GM12872 (cell line): Measurements from ENCODE around the gene RDH14.

Source experiments
- CTCF ChIP-seq: IDR thresholded peaks from 3 replicates; pipeline ENCODE4 v1.5.1; 2011; ENCODE audit warnings: low read depth, mild to moderate bottlenecking, low read length, moderate library complexity; ENCODE audit not compliant: insufficient read depth

RDH14 gene

DNA sequence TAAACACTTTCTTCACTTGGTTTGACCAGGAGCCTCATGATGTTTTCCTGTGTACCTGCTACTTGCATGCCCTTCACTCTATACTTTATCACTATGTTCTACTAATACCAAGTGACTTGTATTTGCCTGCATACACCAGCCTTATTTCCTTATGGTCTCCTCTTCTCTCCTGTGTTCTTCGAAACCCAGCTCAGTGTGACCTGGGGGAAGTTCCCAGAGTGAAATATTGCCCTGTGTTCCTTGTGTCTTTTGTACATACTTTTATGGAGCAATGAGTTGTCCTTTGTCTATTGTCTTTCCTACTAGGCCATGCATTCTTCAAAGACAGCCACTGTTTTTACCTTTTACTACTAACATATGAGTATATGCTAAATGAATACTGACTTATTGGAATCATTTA, 28.3 kb upstream of the RDH14 start:
- TF ChIP-seq CTCF: no peak

DNA sequence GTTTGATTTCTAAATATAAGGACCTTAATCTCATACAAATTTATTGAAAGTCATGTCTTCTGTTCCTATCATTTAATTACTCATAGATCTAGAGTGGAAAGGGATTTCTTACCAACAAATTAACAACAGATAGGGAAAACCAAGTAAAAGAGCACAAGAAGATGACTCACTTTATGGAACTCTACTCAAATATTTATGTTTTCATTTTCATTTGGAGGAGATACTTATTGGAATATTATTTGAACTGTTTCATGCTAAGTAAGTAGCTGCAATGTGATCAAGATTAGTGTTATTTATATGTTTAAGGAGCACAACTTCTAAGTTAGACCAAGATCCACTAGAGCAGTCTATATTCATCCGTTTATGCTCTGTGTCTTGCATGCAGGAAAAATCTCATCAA, 27.6 kb upstream of the RDH14 start:
- no peak for TF ChIP-seq CTCF

DNA sequence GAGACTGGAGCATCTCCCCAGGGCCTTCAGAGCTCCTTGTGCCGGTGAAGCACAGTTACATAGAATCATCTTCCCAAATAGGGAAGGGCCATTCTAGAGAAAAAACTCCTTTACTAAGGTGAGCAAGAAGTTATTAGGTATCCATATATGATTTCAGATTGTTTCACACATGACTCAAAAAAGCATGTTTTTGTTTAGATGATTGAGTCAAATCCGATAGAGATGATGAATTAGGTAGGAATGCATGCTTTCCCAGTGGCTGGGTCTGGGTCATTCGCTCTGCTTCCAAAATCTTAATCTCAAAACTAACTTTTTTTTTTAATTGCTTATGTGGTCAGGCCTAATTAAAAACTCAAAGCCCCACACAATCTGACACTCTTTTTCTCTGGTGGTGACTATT, 25.1 kb upstream of the RDH14 start:
- no peak for TF ChIP-seq CTCF

DNA sequence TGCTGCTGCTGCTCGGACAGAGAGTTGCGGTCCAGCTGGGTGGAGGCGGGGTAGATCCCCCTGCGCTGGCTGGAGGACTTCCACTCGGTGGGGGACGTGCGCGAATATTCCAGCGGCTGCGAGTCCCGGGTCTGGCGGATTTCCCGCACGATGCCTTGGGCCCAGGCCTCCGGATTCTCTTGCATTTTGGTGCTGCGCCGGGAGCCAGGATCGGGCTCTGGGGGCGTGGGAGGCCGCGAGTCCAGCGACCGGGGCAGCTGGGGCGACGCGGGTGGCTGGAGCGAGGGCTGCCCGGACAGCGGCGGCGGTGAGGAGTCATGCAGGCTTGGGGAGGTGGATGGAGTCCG, 24.1 kb upstream of the RDH14 start:
- TF ChIP-seq CTCF: no peak

DNA sequence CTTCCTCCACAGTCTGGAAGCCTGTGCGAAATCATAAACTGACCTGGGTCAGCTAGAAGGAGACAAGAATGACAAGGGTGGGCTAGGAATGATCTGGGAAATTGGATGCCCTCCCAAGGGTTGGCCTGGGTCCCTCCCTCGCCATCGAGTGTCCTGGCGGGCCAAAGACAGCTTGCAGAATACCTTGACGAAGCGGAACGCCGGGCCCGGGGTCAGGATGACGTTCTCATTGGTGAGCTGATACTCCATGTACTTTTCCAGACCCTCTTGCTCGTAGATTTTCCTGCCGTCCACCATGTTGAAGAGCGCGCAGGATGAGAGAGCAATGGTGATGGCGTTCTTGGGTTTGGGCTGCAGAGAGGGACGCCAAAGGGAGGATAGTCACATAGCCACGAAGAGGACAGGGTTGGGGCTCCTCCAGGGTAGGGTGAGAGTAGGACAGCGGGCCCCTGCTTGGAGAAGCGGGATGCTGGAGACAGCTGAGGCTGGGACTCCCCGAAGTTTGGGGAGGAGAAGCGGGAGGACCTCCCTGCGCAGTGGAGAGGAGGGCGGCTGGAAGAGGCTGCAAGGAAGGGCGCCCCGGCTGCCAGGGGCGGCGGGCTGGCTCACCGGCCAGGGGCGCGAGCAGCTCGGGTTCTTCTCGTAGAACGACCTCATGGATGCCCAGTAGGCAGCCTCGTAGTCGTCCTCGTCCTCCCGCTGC, 23.6 kb upstream of the RDH14 start:
- no peak for TF ChIP-seq CTCF

DNA sequence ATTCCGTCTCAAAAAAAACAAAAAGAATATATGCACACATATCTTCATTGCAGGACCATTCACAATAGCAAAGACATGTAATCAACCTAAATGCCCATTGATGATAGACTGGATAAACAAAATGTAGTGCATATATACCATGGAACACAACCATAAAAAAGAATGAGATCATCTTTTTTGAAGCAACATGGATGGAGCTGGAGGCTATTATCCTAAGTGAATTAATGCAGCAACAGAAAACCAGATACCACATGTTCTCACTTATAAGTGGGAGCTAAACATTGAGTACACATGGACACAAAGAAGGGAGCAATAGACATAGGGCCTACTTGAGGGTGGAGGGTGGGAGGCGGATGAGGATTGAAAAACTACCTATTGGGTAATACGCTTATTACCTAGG, 20.2 kb upstream of the RDH14 start:
- TF ChIP-seq CTCF: no peak

GRCh38 chr2:18578033-18578432, 17.6 kb upstream of the RDH14 start:
- TF ChIP-seq CTCF: no peak
